HuH-7 (cell line): ENCODE data around the gene PTTG2.
"Not testable (repeated sequence)": the region's sequence is repeated elsewhere in the genome, so short reads cannot be mapped to it uniquely, and the experiment has no call there.

Source experiments
- DNase-seq: peaks from one replicate; pipeline ENCODE4 v3.0.0; 2011; ENCODE audit warnings: low spot score

The PTTG2 gene

GRCh38 chr4:37960098-37960497 is at the start of gene PTTG2:
Gene PTTG2, plus strand, starts transcription at chr4:37960398. Its CDS starts 37 bp downstream, at chr4:37960435.
- no peak for DNase-seq

- no peak for DNase-seq
Measured at GRCh38 chr4:37914539-37914938, 45.7 kb upstream of the PTTG2 start.

GRCh38 chr4:37917388-37917787 is 42.8 kb upstream of the PTTG2 start:
- DNase-seq: no peak

GRCh38 chr4:37918653-37919052 is 41.5 kb upstream of the PTTG2 start:
- DNase-seq: no peak

GRCh38 chr4:37922328-37922727 is 37.9 kb upstream of the PTTG2 start:
- DNase-seq: no peak

GRCh38 chr4:37923089-37923488 is 37.1 kb upstream of the PTTG2 start:
- DNase-seq: not testable (repeated sequence)

GRCh38 chr4:37924946-37925345 is 35.3 kb upstream of the PTTG2 start:
- DNase-seq: no peak

GRCh38 chr4:37927434-37927833 is 32.8 kb upstream of the PTTG2 start:
- DNase-seq: no peak

GRCh38 chr4:37928426-37929416 is 31.5 kb upstream of the PTTG2 start:
- DNase-seq: no peak

- DNase-seq: no peak
Measured at GRCh38 chr4:37934096-37934495, 26.1 kb upstream of the PTTG2 start.

- no peak for DNase-seq
Measured at GRCh38 chr4:37934609-37935008, 25.6 kb upstream of the PTTG2 start.

GRCh38 chr4:37935026-37935425 is 25.2 kb upstream of the PTTG2 start:
- DNase-seq: no peak

- DNase-seq: no peak
Measured at GRCh38 chr4:37936889-37937498, 23.2 kb upstream of the PTTG2 start.

GRCh38 chr4:37938208-37938607 is 22.0 kb upstream of the PTTG2 start:
- no peak for DNase-seq

- no peak for DNase-seq
Measured at GRCh38 chr4:37946503-37947179, 13.6 kb upstream of the PTTG2 start.

GRCh38 chr4:37948542-37948941 is 11.7 kb upstream of the PTTG2 start:
- DNase-seq: no peak

GRCh38 chr4:37949636-37950426 is 10.4 kb upstream of the PTTG2 start:
- DNase-seq: no peak

- DNase-seq: peak; percentile 33
Measured at GRCh38 chr4:37951461-37952352, 8.5 kb upstream of the PTTG2 start.

- DNase-seq: no peak
Measured at GRCh38 chr4:37953156-37953555, 7.0 kb upstream of the PTTG2 start.

GRCh38 chr4:37953620-37954293 is 6.4 kb upstream of the PTTG2 start:
- DNase-seq: no peak
